Neural cell (in vitro differentiated cells): ENCODE data around the gene TNFAIP8L1. TPM values are rescaled to one million over a fixed set of nuclear protein-coding genes. Genes with fewer than 3 reads are reported as not detected.

Experiments used
- H2AFZ ChIP-seq: fragments of 200-600, 300-800 bp; sonication (generic), shearing (Covaris generic); 2 replicates; pipeline ENCODE4 v1.6.0; 2014; ENCODE audit warnings: low read depth, mild to moderate bottlenecking, antibody characterized with exemption, low read length, moderate library complexity
- H3F3A ChIP-seq: fragments of 200-600 bp; shearing (Covaris generic); 2 replicates; pipeline ENCODE4 v1.6.1; 2016; ENCODE audit warnings: mild to moderate bottlenecking, moderate library complexity, mixed read lengths, antibody characterized with exemption, low read length; ENCODE audit not compliant: insufficient read depth, poor library complexity, severe bottlenecking
- H3K27ac ChIP-seq: fragments of 200-600, 300-800 bp; sonication (generic), shearing (Covaris generic); 2 replicates; pipeline ENCODE4 v1.5.1; 2014; ENCODE audit warnings: mild to moderate bottlenecking, low read length, moderate library complexity
- H3K27me3 ChIP-seq: fragments of 300-800, 200-600 bp; sonication (generic), shearing (Covaris generic); 2 replicates; pipeline ENCODE4 v1.6.0; 2014; ENCODE audit warnings: mild to moderate bottlenecking, low read depth, low read length, moderate library complexity; ENCODE audit not compliant: insufficient read depth
- H3K36me3 ChIP-seq: fragments of 300-800, 200-600 bp; sonication (generic), shearing (Covaris generic); 2 replicates; pipeline ENCODE4 v1.5.1; 2014; ENCODE audit warnings: mild to moderate bottlenecking, antibody characterized with exemption, low read length, moderate library complexity; ENCODE audit not compliant: insufficient read depth
- H3K4me2 ChIP-seq: fragments of 300-800, 200-600 bp; sonication (generic), shearing (Covaris generic); 2 replicates; pipeline ENCODE4 v1.6.0; 2014; ENCODE audit warnings: mild to moderate bottlenecking, low read length
- H3K4me3 ChIP-seq: fragments of 300-800, 200-600 bp; sonication (generic), shearing (Covaris generic); 2 replicates; pipeline ENCODE4 v1.5.1; 2014; ENCODE audit warnings: mild to moderate bottlenecking, low read length, moderate library complexity
- H3K79me2 ChIP-seq: fragments of 200-600 bp; shearing (Covaris generic); replicated peaks from 2 replicates; pipeline ENCODE4 v1.6.0; 2014; ENCODE audit warnings: mild to moderate bottlenecking, low read length, moderate library complexity; ENCODE audit not compliant: insufficient read depth
- H3K9ac ChIP-seq: fragments of 300-800, 200-600 bp; sonication (generic), shearing (Covaris generic); 2 replicates; pipeline ENCODE4 v1.6.1; 2016; ENCODE audit warnings: mild to moderate bottlenecking, low read length, mixed read lengths
- H3K9me2 ChIP-seq: fragments of 200-600 bp; shearing (Covaris generic); 2 replicates; pipeline ENCODE4 v1.6.1; 2016; ENCODE audit warnings: mild to moderate bottlenecking, low read length, mixed read lengths; ENCODE audit not compliant: insufficient read depth
- H3K9me3 ChIP-seq: fragments of 200-600, 300-800 bp; sonication (generic), shearing (Covaris generic); 2 replicates; pipeline ENCODE4 v1.6.1; 2016; ENCODE audit warnings: mild to moderate bottlenecking, mixed run types, low read length, moderate library complexity, mixed read lengths
- H4K20me1 ChIP-seq: fragments of 200-600 bp; shearing (Covaris generic); 2 replicates; pipeline ENCODE4 v1.6.1; 2016; ENCODE audit warnings: mild to moderate bottlenecking, mixed run types; ENCODE audit not compliant: insufficient read depth
- CTCF ChIP-seq: fragments of 450-650 bp; IDR thresholded peaks from 2 replicates; pipeline ENCODE4 v1.5.1; 2014; ENCODE audit warnings: antibody characterized with exemption, mild to moderate bottlenecking, moderate library complexity; ENCODE audit not compliant: poor library complexity, severe bottlenecking
- EP300 ChIP-seq: fragments of 450-650 bp; conservative IDR thresholded peaks from 2 replicates; pipeline ENCODE4 v1.6.1; 2014; ENCODE audit warnings: antibody characterized with exemption, mild to moderate bottlenecking, moderate library complexity; ENCODE audit not compliant: poor library complexity, severe bottlenecking
- EZH2 ChIP-seq: fragments of 200-600, 300-800 bp; shearing (Covaris generic), sonication (generic); IDR thresholded peaks from 2 replicates; pipeline ENCODE4 v1.6.1; 2014; ENCODE audit warnings: antibody characterized with exemption, low read length, borderline replicate concordance, mild to moderate bottlenecking; ENCODE audit not compliant: insufficient read depth, poor library complexity, severe bottlenecking
- MXI1 ChIP-seq: fragments of 450-650 bp; conservative IDR thresholded peaks from 2 replicates; pipeline ENCODE4 v1.6.1; 2014; ENCODE audit warnings: antibody characterized with exemption, mild to moderate bottlenecking; ENCODE audit not compliant: poor library complexity, severe bottlenecking
- POLR2AphosphoS5 ChIP-seq: IDR thresholded peaks from 2 replicates; pipeline ENCODE4 v1.6.1; 2012
- RAD21 ChIP-seq: fragments of 450-650 bp; conservative IDR thresholded peaks from 2 replicates; pipeline ENCODE4 v1.6.1; 2014; ENCODE audit warnings: antibody characterized with exemption, mild to moderate bottlenecking, moderate library complexity
- SMC3 ChIP-seq: fragments of 450-650 bp; conservative IDR thresholded peaks from 2 replicates; pipeline ENCODE4 v1.6.1; 2014; ENCODE audit warnings: antibody characterized with exemption, mild to moderate bottlenecking, moderate library complexity; ENCODE audit not compliant: poor library complexity
- TAF1 ChIP-seq: IDR thresholded peaks from 2 replicates; pipeline ENCODE4 v1.6.1; 2012; ENCODE audit warnings: low read depth
- polyA plus RNA-seq: library from polyadenylated mRNA; depleted of rRNA; stranded (reverse); fragments of >200 nt; gene quantifications from 2 replicates; pipeline ENCODE4 v1.2.3, GENCODE V29; 2014
- TF ChIP-seq, protein P1 (sequence below): IDR thresholded peaks from 2 replicates; pipeline ENCODE4 v1.6.1; 2012; ENCODE audit warnings: borderline replicate concordance

Gene TNFAIP8L1
- polyA plus RNA-seq, 1 donor from 2014 or later, result 0.99 TPM

DNA sequence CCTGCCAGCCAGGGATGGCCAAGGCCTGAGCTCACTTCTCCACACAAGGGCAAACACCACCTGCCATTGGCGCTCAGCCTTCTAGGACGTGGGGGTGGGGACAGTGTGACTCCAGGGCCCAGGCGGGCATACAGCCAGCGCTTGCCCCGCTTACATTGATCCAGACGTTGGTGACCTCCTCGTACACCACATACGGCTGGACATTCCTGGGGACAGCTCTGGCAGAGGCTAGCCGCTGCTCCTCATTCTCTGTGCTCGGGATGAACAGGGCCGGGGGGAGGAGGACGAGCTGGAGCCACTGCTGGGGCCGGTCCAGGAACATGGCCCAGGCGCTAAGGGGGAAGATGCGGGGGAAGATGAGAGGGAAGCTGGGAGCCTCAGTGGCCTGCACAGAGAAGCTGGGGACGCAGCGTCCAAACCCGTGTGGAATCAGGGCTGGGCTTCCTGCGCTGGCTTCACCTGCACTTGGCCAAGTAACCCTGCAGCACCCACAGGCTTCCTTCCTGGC, 56.0 kb downstream of the TNFAIP8L1 start:
- H3K4me3 ChIP-seq, result no peak overlapping the region
- H3K79me2 ChIP-seq, result no peaks in the 10 kb centered on the region
- H2AFZ ChIP-seq, result no peak overlapping the region
- no peaks in the 10 kb centered on the region for H3K27me3 ChIP-seq
- H3K9me3 ChIP-seq, result no peaks in the 10 kb centered on the region
- H3K4me2 ChIP-seq, result no peak overlapping the region
- H3K27ac ChIP-seq, result no peak overlapping the region
- TF ChIP-seq EZH2 (no peak), RAD21 (no peak), TAF1 (no peak), CTCF (no peak), EP300 (no peak)
- H3K9ac ChIP-seq, result no peak overlapping the region
- no peaks in the 10 kb centered on the region for H3K36me3 ChIP-seq
- no peaks in the 10 kb centered on the region for H3K9me2 ChIP-seq
- no peaks in the 10 kb centered on the region for H4K20me1 ChIP-seq
- no peaks in the 10 kb centered on the region for H3F3A ChIP-seq

DNA sequence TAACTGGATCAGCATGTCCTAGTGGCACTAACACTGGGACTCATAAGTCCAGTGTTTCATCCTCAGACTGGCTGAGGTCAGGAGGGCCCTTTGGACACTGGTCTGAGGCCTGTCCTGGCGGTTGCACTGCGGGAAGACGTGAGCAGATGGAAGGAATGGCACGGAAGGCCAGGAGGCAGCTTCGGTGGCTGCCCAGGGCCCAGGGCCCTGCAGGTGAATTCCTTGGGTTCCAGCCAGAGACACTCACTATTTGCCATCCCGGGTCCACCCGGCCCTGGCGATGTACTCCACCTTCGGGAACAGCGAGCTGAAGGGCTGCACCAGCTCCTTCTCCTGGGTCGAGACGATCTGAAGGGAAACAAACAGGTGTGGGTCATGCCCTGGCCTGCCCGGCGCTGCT, 58.0 kb downstream of the TNFAIP8L1 start:
- Histone ChIP-seq H3F3A (no peaks in the 10 kb centered on the region), H3K79me2 (no peaks in the 10 kb centered on the region), H3K27me3 (no peaks in the 10 kb centered on the region), H3K27ac (no peak overlapping the region), H3K4me3 (no peak overlapping the region), H3K9me2 (no peaks in the 10 kb centered on the region), H3K4me2 (no peak overlapping the region), H3K9me3 (no peaks in the 10 kb centered on the region), H3K36me3 (no peaks in the 10 kb centered on the region), H4K20me1 (no peaks in the 10 kb centered on the region), H3K9ac (no peak overlapping the region), H2AFZ (no peak overlapping the region)
- TF ChIP-seq CTCF (no peak), POLR2AphosphoS5 (no peak), EP300 (no peak), EZH2 (no peak), TAF1 (no peak), SMC3 (no peak), MXI1 (no peak), RAD21 (no peak)
- TF ChIP-seq, protein P1, sequence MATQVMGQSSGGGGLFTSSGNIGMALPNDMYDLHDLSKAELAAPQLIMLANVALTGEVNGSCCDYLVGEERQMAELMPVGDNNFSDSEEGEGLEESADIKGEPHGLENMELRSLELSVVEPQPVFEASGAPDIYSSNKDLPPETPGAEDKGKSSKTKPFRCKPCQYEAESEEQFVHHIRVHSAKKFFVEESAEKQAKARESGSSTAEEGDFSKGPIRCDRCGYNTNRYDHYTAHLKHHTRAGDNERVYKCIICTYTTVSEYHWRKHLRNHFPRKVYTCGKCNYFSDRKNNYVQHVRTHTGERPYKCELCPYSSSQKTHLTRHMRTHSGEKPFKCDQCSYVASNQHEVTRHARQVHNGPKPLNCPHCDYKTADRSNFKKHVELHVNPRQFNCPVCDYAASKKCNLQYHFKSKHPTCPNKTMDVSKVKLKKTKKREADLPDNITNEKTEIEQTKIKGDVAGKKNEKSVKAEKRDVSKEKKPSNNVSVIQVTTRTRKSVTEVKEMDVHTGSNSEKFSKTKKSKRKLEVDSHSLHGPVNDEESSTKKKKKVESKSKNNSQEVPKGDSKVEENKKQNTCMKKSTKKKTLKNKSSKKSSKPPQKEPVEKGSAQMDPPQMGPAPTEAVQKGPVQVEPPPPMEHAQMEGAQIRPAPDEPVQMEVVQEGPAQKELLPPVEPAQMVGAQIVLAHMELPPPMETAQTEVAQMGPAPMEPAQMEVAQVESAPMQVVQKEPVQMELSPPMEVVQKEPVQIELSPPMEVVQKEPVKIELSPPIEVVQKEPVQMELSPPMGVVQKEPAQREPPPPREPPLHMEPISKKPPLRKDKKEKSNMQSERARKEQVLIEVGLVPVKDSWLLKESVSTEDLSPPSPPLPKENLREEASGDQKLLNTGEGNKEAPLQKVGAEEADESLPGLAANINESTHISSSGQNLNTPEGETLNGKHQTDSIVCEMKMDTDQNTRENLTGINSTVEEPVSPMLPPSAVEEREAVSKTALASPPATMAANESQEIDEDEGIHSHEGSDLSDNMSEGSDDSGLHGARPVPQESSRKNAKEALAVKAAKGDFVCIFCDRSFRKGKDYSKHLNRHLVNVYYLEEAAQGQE, result no peak
